MM.1S (cell line): Measurements from ENCODE around the gene CBR4.

ENCODE experiments used
- DNase-seq: peaks from one replicate; pipeline ENCODE4 v3.0.0-alpha.2; 2015
- H2AFZ ChIP-seq: fragments of 300-600 bp; sonication (generic); 2 replicates; pipeline ENCODE4 v1.6.0; 2016; ENCODE audit warnings: antibody characterized with exemption, low read length
- H3F3A ChIP-seq: fragments of 300-600 bp; sonication (generic); 2 replicates; pipeline ENCODE4 v1.6.1; 2016; ENCODE audit warnings: mild to moderate bottlenecking, antibody characterized with exemption, low read length, moderate library complexity, mixed read lengths; ENCODE audit not compliant: insufficient read depth
- H3K27ac ChIP-seq: fragments of 300-600 bp; sonication (generic); 2 replicates; pipeline ENCODE4 v1.5.1; 2016; ENCODE audit warnings: mild to moderate bottlenecking, low read length
- H3K27me3 ChIP-seq: fragments of 300-600 bp; sonication (generic); replicated peaks from 2 replicates; pipeline ENCODE4 v1.6.0; 2016; ENCODE audit warnings: low read length; ENCODE audit not compliant: insufficient read depth
- H3K36me3 ChIP-seq: fragments of 300-600 bp; sonication (generic); replicated peaks from 2 replicates; pipeline ENCODE4 v1.6.1; 2016; ENCODE audit warnings: mild to moderate bottlenecking, low read length, mixed read lengths; ENCODE audit not compliant: insufficient read depth
- H3K4me1 ChIP-seq: fragments of 300-600 bp; sonication (generic); 2 replicates; pipeline ENCODE4 v1.6.1; 2016; ENCODE audit warnings: low read length, mixed read lengths
- H3K4me2 ChIP-seq: fragments of 300-600 bp; sonication (generic); 2 replicates; pipeline ENCODE4 v1.6.0; 2016; ENCODE audit warnings: low read depth, low read length
- H3K4me3 ChIP-seq: fragments of 300-600 bp; sonication (generic); 2 replicates; pipeline ENCODE4 v1.5.1; 2016; ENCODE audit warnings: low read length, mixed read lengths
- H3K79me2 ChIP-seq: fragments of 300-600 bp; sonication (generic); 2 replicates; pipeline ENCODE4 v1.6.1; 2016; ENCODE audit warnings: mixed run types, low read length, mixed read lengths
- H3K9ac ChIP-seq: fragments of 300-600 bp; sonication (generic); 2 replicates; pipeline ENCODE4 v1.6.1; 2016; ENCODE audit warnings: low read length, mixed read lengths
- H3K9me2 ChIP-seq: fragments of 300-600 bp; sonication (generic); replicated peaks from 2 replicates; pipeline ENCODE4 v1.6.1; 2016; ENCODE audit warnings: mild to moderate bottlenecking, low read length, mixed read lengths; ENCODE audit not compliant: insufficient read depth
- H3K9me3 ChIP-seq: fragments of 300-600 bp; sonication (generic); replicated peaks from 2 replicates; pipeline ENCODE4 v1.6.1; 2016; ENCODE audit warnings: mild to moderate bottlenecking, low read length, mixed read lengths; ENCODE audit not compliant: insufficient read depth
- H4K20me1 ChIP-seq: fragments of 300-600 bp; sonication (generic); 2 replicates; pipeline ENCODE4 v1.6.1; 2016; ENCODE audit warnings: mild to moderate bottlenecking, low read length, moderate library complexity, mixed read lengths; ENCODE audit not compliant: insufficient read depth
- EZH2 ChIP-seq: fragments of 300-600 bp; sonication (generic); optimal IDR thresholded peaks from 2 replicates; pipeline ENCODE3; 2017; ENCODE audit warnings: low read depth, mild to moderate bottlenecking, antibody characterized with exemption, low read length, mixed read lengths
- EZH2phosphoT487 ChIP-seq: fragments of 300-600 bp; sonication (generic); IDR thresholded peaks from 2 replicates; pipeline ENCODE4 v1.6.1; 2018; ENCODE audit warnings: antibody characterized with exemption, low read length
- TF ChIP-seq, protein P1 (sequence below): fragments of 300-600 bp; sonication (generic); IDR thresholded peaks from 2 replicates; pipeline ENCODE4 v1.5.1; 2016; ENCODE audit warnings: antibody characterized with exemption, low read length, mixed read lengths

Gene CBR4

DNA sequence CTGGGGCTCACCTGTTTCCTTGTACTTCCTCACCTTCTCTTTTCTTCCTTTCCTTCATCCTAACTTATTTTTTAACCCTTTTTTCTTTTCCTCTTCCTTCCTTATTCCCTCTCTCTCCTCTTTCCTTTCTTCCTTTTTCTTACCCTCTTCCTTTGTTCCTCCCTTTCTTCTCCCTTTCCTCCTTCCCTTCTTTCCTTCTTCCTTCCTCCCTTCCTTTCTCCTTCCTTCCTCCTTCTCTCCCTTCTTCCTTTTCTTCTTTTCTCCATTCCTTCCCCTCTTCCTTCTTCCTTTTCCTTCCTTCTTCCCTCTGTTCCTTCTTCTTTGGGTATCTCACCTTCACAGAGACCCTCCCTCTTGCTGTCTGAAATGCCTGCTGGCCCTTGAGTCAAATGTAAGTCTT lies 22.1 kb upstream of the CBR4 start:
- no peak overlapping the region for H3K27ac ChIP-seq
- no peaks in the 10 kb centered on the region for H4K20me1 ChIP-seq
- H3K36me3 ChIP-seq = no peaks in the 10 kb centered on the region
- H3K9me3 ChIP-seq = no peaks in the 10 kb centered on the region
- H3K4me1 ChIP-seq = no peaks in the 10 kb centered on the region
- H3K79me2 ChIP-seq = no peaks in the 10 kb centered on the region
- DNase-seq = no peak
- H3K9ac ChIP-seq = no peak overlapping the region
- H3K4me3 ChIP-seq = no peak overlapping the region
- H2AFZ ChIP-seq = no peak overlapping the region
- H3F3A ChIP-seq = no peaks in the 10 kb centered on the region
- H3K9me2 ChIP-seq = no peaks in the 10 kb centered on the region
- no peaks in the 10 kb centered on the region for H3K27me3 ChIP-seq
- TF ChIP-seq, protein P1, sequence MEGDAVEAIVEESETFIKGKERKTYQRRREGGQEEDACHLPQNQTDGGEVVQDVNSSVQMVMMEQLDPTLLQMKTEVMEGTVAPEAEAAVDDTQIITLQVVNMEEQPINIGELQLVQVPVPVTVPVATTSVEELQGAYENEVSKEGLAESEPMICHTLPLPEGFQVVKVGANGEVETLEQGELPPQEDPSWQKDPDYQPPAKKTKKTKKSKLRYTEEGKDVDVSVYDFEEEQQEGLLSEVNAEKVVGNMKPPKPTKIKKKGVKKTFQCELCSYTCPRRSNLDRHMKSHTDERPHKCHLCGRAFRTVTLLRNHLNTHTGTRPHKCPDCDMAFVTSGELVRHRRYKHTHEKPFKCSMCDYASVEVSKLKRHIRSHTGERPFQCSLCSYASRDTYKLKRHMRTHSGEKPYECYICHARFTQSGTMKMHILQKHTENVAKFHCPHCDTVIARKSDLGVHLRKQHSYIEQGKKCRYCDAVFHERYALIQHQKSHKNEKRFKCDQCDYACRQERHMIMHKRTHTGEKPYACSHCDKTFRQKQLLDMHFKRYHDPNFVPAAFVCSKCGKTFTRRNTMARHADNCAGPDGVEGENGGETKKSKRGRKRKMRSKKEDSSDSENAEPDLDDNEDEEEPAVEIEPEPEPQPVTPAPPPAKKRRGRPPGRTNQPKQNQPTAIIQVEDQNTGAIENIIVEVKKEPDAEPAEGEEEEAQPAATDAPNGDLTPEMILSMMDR = no peak
- TF ChIP-seq EZH2phosphoT487 = no peak
- no peak for TF ChIP-seq EZH2
- H3K4me2 ChIP-seq = no peak overlapping the region

DNA sequence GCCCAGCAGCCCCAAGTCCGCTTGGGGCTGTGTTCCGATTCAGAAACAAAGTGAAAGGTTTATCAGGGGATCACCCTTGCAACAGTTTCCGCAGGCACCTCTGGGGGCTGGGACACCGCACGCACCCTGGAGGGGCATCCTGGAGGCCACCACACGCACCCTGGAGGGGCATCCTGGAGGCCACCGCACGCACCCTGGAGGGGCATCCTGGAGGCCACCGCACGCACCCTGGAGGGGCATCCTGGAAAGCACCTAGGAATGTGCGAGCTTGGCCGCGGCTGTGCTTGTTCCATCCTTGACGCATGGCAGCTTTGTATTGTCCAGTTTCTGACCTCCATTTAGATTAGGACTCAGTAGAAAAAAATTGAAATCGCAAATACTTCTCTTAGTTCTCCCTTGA lies 21.3 kb upstream of the CBR4 start:
- Histone ChIP-seq H3K27ac (no peak overlapping the region), H3K9me2 (no peaks in the 10 kb centered on the region), H3K4me2 (no peak overlapping the region), H3F3A (no peaks in the 10 kb centered on the region), H3K9me3 (no peaks in the 10 kb centered on the region), H3K79me2 (no peaks in the 10 kb centered on the region), H4K20me1 (no peaks in the 10 kb centered on the region), H3K4me3 (no peak overlapping the region), H2AFZ (no peak overlapping the region), H3K9ac (no peak overlapping the region), H3K36me3 (no peaks in the 10 kb centered on the region), H3K4me1 (no peaks in the 10 kb centered on the region), H3K27me3 (no peaks in the 10 kb centered on the region)
- DNase-seq = no peak
- TF ChIP-seq, protein P1 = no peak
- TF ChIP-seq EZH2 (no peak), EZH2phosphoT487 (no peak)

DNA sequence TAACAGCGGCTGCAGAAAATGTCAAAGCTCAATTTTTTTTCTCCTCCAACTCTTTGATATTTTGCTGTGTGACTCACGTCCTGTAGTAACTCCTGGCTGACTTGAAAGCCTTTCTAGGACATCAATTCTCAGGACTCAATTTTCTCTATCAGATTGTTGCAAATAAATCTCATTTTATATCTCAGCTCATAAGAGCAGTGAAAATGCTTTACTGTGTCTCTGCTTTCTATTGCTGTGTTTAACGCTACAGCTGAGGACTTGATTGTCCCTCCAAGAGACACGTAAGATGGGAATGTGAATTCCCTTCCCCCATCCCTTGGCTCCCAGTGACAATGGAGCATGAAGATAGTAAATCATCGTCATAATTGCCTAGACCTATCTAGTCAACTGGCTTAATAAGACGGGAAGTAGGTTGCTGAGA lies 20.5 kb upstream of the CBR4 start:
- no peaks in the 10 kb centered on the region for H3K79me2 ChIP-seq
- no peaks in the 10 kb centered on the region for H3F3A ChIP-seq
- no peak overlapping the region for H3K4me3 ChIP-seq
- H3K27ac ChIP-seq = no peak overlapping the region
- H2AFZ ChIP-seq = no peak overlapping the region
- TF ChIP-seq, protein P1 = no peak
- TF ChIP-seq EZH2phosphoT487 (no peak), EZH2 (no peak)
- H3K9ac ChIP-seq = no peak overlapping the region
- no peak overlapping the region for H3K4me2 ChIP-seq
- H3K9me3 ChIP-seq = no peaks in the 10 kb centered on the region
- DNase-seq = no peak
- H3K4me1 ChIP-seq = no peaks in the 10 kb centered on the region
- no peaks in the 10 kb centered on the region for H4K20me1 ChIP-seq
- H3K27me3 ChIP-seq = no peaks in the 10 kb centered on the region
- no peaks in the 10 kb centered on the region for H3K9me2 ChIP-seq
- no peaks in the 10 kb centered on the region for H3K36me3 ChIP-seq

DNA sequence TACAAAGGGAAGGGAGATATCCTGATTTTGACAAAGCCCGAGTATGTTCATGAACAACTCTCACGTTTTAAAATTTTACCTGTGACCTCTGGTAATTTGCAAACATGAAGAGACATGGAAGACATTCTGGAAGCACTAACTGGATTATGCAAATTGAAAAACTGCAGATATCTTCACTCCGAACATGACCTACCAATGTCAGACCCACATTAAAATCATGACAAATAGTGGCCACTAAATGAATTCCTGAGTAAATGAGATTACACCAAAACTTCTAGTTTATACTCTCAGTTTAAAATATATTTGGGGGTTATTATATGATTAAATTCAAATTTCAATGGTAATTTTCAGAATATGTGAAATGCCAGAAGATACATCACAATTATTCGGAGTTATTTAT lies 19.9 kb upstream of the CBR4 start:
- H3K9me2 ChIP-seq = no peaks in the 10 kb centered on the region
- no peaks in the 10 kb centered on the region for H4K20me1 ChIP-seq
- DNase-seq = no peak
- TF ChIP-seq EZH2phosphoT487 = no peak
- TF ChIP-seq EZH2 = no peak
- TF ChIP-seq, protein P1 = no peak
- no peak overlapping the region for H3K9ac ChIP-seq
- no peaks in the 10 kb centered on the region for H3K9me3 ChIP-seq
- H3K27me3 ChIP-seq = no peaks in the 10 kb centered on the region
- no peaks in the 10 kb centered on the region for H3F3A ChIP-seq
- no peaks in the 10 kb centered on the region for H3K36me3 ChIP-seq
- H3K27ac ChIP-seq = no peak overlapping the region
- H2AFZ ChIP-seq = no peak overlapping the region
- no peaks in the 10 kb centered on the region for H3K4me1 ChIP-seq
- no peak overlapping the region for H3K4me2 ChIP-seq
- H3K4me3 ChIP-seq = no peak overlapping the region
- no peaks in the 10 kb centered on the region for H3K79me2 ChIP-seq
